HG03469 (cell line): ENCODE data around the gene CCDC137.

ENCODE experiments used
- ATAC-seq: cut with Tn5 transposase; IDR thresholded peaks from one replicate; pipeline ENCODE4 v1.9.1; 2021; ENCODE audit warnings: mild to moderate bottlenecking, moderate library complexity, moderate number of reproducible peaks; ENCODE audit not compliant: unreplicated experiment

CCDC137 gene

GRCh38 chr17:81700353-81701287 lies 34.1 kb downstream of the CCDC137 start:
- ATAC-seq = no peak

DNA sequence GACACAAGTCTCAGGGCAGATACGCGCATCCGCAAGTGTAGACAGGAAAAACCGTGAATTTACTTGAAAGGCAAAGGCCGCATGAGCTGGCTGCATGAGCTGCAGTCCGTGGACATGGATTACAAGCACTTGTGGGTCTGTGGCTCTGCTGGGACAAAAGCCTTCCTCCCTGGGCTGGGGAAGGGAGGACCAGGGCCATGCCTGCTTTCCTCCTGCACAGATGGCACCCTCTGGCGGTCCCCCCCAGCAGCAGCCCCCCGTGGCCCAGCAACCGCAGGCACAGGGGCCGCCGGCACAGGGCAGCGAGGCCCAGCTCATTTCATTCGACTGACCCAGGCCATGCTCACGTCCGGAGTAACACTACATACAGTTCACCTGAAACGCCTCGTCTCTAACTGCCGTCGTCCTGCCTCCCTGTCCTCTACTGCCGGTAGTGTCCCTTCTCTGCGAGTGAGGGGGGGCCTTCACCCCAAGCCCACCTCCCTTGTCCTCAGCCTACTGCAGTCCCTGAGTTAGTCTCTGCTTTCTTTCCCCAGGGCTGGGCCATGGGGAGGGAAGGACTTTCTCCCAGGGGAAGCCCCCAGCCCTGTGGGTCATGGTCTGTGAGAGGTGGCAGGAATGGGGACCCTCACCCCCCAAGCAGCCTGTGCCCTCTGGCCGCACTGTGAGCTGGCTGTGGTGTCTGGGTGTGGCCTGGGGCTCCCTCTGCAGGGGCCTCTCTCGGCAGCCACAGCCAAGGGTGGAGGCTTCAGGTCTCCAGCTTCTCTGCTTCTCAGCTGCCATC lies 34.9 kb downstream of the CCDC137 start:
- ATAC-seq = no peak

DNA sequence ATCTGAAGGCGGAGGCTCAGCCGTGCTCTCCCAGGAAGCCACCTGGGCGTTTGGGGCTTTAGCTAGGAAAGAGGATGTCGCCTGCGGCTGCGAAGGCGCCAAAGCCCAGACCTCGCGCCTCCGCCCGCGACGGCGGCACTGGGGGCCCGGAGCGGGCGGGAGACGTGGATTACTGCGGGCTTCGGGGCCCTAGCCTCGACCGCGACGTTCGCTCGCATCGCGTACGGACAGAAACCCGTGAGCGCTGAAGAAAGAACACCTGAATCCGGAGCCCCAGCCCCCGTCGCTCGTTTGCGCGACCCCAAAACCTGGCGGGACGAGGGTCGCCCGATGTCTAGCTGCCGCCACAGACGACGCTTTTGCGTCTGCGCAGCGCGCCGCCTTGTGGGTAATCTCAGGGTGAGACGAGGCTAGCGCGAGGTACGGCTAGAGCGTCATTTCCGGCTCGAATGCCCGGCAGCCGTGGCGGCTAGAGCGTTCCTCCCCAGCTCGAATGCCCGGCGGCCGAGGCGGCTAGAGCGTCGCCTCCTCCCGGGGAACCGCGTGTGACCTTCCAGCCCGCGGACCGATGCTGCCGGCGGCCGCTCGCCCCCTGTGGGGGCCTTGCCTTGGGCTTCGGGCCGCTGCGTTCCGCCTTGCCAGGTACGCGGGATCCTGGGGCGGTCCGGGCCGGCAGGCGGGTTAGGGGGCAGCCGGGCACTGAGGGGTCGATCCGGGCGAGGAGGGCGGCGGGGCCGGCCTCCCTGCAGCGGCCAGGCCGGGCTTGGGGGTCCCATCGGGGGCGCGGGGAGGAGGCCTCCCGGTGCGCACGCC lies 36.6 kb downstream of the CCDC137 start, which contains the start of gene MRPL12:
Gene MRPL12, plus strand, starts transcription at position 434 of the 813 bp plus-strand sequence. Its CDS starts 135 bp downstream, at position 569.
- ATAC-seq = peak; percentile 55

GRCh38 chr17:81703747-81704654 lies 37.5 kb downstream of the CCDC137 start:
- ATAC-seq = no peak

GRCh38 chr17:81705518-81706231 lies 39.1 kb downstream of the CCDC137 start:
- ATAC-seq = no peak

- ATAC-seq = no peak
These were observed 39.7 kb downstream of the CCDC137 start for GRCh38 chr17:81706232-81706611.

DNA sequence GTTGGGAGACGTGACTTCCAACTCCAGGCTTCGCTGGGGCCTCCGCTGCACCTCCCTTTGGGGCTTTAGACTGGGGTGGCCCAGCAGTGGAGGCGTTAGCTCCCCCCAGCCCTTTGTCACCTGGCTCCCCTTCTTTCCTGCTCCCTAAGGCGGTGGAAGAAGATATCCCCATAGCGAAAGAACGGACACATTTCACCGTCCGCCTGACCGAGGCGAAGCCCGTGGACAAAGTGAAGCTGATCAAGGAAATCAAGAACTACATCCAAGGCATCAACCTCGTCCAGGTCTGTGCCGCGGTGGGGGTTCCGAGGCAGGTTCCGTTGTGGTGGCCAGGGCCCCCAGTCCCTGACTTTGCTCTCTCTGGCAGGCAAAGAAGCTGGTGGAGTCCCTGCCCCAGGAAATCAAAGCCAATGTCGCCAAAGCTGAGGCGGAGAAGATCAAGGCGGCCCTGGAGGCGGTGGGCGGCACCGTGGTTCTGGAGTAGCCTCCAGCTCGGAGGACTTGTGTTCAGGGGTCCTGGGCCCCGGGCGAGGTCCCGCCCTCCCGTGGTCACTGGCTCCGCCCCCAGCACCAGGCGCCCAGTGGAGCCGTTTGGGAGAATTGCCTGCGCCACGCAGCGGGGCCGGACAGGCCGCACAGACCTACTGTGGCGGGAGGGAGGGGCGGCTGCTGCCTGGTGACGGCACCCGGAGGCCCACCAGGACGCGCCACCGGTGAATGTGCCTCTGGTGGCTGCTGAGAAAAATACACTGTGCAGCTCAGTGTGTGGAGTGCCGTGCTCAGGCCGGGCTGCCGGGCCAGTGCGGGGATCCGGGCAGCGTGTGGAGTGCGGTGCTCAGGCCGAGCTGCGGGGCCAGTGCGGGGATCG lies 40.5 kb downstream of the CCDC137 start:
- ATAC-seq = no peak

- ATAC-seq = no peak
These were observed 41.4 kb downstream of the CCDC137 start for GRCh38 chr17:81707725-81708646.

GRCh38 chr17:81708739-81709185 lies 42.2 kb downstream of the CCDC137 start:
- no peak for ATAC-seq

DNA sequence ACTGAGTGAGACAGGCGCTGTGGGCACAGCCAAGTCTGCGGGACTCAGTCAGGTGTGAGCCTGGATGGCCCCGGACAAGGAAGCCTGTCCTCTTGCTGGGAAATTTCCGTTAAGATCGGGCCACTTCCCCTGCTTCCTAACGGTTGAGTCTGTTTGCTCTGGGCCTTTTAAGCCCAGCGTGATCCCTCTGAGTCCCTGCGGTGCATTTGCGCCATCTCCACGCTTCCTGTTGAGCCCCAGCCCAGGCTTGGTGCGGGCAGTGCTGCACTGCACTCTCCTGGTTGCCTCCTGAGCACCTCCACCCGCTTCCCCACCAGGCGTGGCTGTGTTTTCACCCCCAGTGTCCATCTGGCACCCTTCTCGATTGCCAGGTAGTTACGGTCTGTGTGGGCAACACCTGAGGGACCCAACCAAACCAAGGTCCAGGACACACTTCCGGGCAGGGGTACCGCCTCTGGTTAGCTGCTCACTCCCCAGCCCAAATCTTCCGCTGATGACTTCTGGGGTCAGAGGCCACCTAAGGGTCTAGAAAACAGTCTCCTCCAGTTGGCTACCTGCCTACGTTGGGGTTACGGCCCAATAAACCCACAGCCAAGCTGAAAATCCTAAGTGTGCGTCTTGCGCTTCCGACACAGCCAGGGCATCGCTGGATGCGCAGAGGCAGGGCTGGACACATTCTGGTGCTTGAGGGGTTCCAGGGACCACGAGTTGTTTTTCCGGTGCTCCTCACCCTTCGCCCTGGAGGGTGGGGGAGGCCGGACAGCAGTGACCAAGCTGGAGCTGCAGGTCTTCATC lies 44.2 kb downstream of the CCDC137 start:
- no peak for ATAC-seq

GRCh38 chr17:81711814-81712467 lies 45.4 kb downstream of the CCDC137 start, which contains the start of gene SLC25A10:
Gene SLC25A10 (plus strand): TSS chr17:81712284. CDS start chr17:81712427, 143 bp downstream.
- no peak for ATAC-seq

DNA sequence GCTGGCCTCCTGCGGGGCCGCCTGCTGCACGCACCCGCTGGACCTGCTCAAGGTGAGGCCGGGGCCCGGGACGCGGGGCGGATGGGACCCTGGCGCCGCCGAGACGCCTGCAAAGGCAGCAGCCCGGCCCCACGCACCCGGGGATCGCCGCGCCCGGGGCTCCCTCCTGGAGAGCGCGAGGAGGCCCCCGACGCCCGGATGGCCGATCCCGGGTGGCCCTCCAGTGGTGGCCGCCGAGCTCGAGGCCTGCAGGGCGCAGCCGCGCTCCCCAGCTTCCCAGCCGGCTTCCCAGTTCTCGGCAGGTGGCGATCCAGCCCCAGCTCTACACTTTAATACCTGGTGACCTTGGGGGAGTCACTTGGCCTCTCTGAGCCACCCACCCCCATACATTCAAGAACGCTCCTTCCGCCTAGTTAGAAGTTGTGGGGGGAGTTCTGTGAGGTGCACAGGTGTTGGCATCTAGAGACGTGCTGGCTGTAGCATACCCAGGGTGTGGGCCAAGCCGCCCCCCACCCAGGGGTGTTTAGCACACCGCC lies 46.0 kb downstream of the CCDC137 start:
- ATAC-seq = no peak

- no peak for ATAC-seq
These were observed 46.5 kb downstream of the CCDC137 start for GRCh38 chr17:81713004-81713555.

- no peak for ATAC-seq
These were observed 47.2 kb downstream of the CCDC137 start for GRCh38 chr17:81713556-81714411.
